ENCODE results near the gene INSIG1.

INSIG1 gene

GRCh38 chr7:155333346-155334234, 35.9 kb downstream of the INSIG1 start:
- DNase-seq: no peak

GRCh38 chr7:155336812-155337602, 39.3 kb downstream of the INSIG1 start:
- DNase-seq: no peak

- no peak for DNase-seq
These were observed 40.4 kb downstream of the INSIG1 start for GRCh38 chr7:155337946-155338631.

GRCh38 chr7:155338632-155339320, 41.1 kb downstream of the INSIG1 start:
- DNase-seq: no peak

GRCh38 chr7:155339474-155339873, 41.8 kb downstream of the INSIG1 start:
- DNase-seq: no peak

GRCh38 chr7:155340071-155340531, 42.4 kb downstream of the INSIG1 start:
- no peak for DNase-seq

- no peak for DNase-seq
These were observed 43.0 kb downstream of the INSIG1 start for GRCh38 chr7:155340721-155341120.

GRCh38 chr7:155341463-155341983, 43.8 kb downstream of the INSIG1 start:
- no peak for DNase-seq

GRCh38 chr7:155342313-155342712, 44.6 kb downstream of the INSIG1 start:
- DNase-seq: no peak

- no peak for DNase-seq
These were observed 45.5 kb downstream of the INSIG1 start for GRCh38 chr7:155343150-155343549.

GRCh38 chr7:155343661-155344121, 46.0 kb downstream of the INSIG1 start:
- DNase-seq: no peak

GRCh38 chr7:155344270-155344617, 46.6 kb downstream of the INSIG1 start:
- DNase-seq: peak; percentile 23

- DNase-seq: peak; percentile 86
These were observed 47.1 kb downstream of the INSIG1 start for GRCh38 chr7:155344618-155345433.

- no peak for DNase-seq
These were observed 47.8 kb downstream of the INSIG1 start for GRCh38 chr7:155345490-155345889.

- no peak for DNase-seq
These were observed 48.6 kb downstream of the INSIG1 start for GRCh38 chr7:155346285-155346684.

- no peak for DNase-seq
These were observed 51.1 kb downstream of the INSIG1 start for GRCh38 chr7:155348806-155349205.

- no peak for DNase-seq
These were observed 52.1 kb downstream of the INSIG1 start for GRCh38 chr7:155349601-155350331.

GRCh38 chr7:155351120-155351870, 53.6 kb downstream of the INSIG1 start:
- no peak for DNase-seq

GRCh38 chr7:155352076-155352752, 54.5 kb downstream of the INSIG1 start:
- DNase-seq: no peak

Measured in activated naive CD4-positive, alpha-beta T cell treated with Interleukin-2 at 50 U/mL for 16 hours (primary cell).